HG02885 (cell line): ENCODE results near the gene RAB26.

Experiments
- ATAC-seq: cut with Tn5 transposase; IDR thresholded peaks from one replicate; pipeline ENCODE4 v1.9.1; 2021; ENCODE audit warnings: mild to moderate bottlenecking; ENCODE audit not compliant: unreplicated experiment, poor library complexity

Gene RAB26

GRCh38 chr16:2135770-2136490 is 12.5 kb upstream of the RAB26 start, which contains the start of gene PKD1:
TSS of gene PKD1 (minus strand) at chr16:2135898. CDS start at chr16:2135689, 209 bp downstream.
- ATAC-seq, result peak; percentile 40

GRCh38 chr16:2142942-2143877 is 5.2 kb upstream of the RAB26 start:
- ATAC-seq, result no peak

- no peak for ATAC-seq
These were observed 4.4 kb upstream of the RAB26 start for GRCh38 chr16:2143878-2144485.

- no peak for ATAC-seq
These were observed 2.6 kb upstream of the RAB26 start for GRCh38 chr16:2145843-2146242.

GRCh38 chr16:2147378-2147777 is 1.0 kb upstream of the RAB26 start:
- no peak for ATAC-seq

GRCh38 chr16:2148714-2149629 is 547 bp downstream of the RAB26 start:
- ATAC-seq, result no peak

- ATAC-seq, result no peak
These were observed 1.4 kb downstream of the RAB26 start for GRCh38 chr16:2149630-2150417.

GRCh38 chr16:2150418-2151187 is 2.2 kb downstream of the RAB26 start:
- no peak for ATAC-seq

GRCh38 chr16:2151188-2152091 is 3.0 kb downstream of the RAB26 start:
- no peak for ATAC-seq

GRCh38 chr16:2152695-2153506 is 4.5 kb downstream of the RAB26 start:
- no peak for ATAC-seq

- no peak for ATAC-seq
These were observed 6.2 kb downstream of the RAB26 start for GRCh38 chr16:2154533-2155090.

GRCh38 chr16:2155091-2155950 is 6.9 kb downstream of the RAB26 start, which contains the start of gene TRAF7:
TSS of gene TRAF7 (plus strand) at chr16:2155782. CDS start at chr16:2163921, 8,139 bp downstream.
- ATAC-seq, result peak; percentile 83

- no peak for ATAC-seq
These were observed 7.8 kb downstream of the RAB26 start for GRCh38 chr16:2155977-2156848.

- no peak for ATAC-seq
These were observed 8.4 kb downstream of the RAB26 start for GRCh38 chr16:2156849-2157224.
